Measurements from ENCODE around the gene KANSL3.

The KANSL3 gene

GRCh38 chr2:96649342-96649741 lies 11.2 kb upstream of the KANSL3 start (continued):
- TF ChIP-seq SNAI2 (CRISPR knock-in tag; IDR thresholded peaks at IDR 0.05) (no peak), ZNF70 (CRISPR knock-in tag; IDR thresholded peaks at IDR 0.05) (no peak), ARNTL (CRISPR knock-in tag; IDR thresholded peaks at IDR 0.05; ENCODE audit: borderline replicate concordance, low read depth) (no peak), PATZ1 (CRISPR knock-in tag; IDR thresholded peaks at IDR 0.05; ENCODE audit: borderline replicate concordance) (no peak)

- ATAC-seq: no peak
Observed at GRCh38 chr2:96648306-96648930, 10.3 kb upstream of the KANSL3 start.

More at GRCh38 chr2:96648306-96648930, 10.3 kb upstream of the KANSL3 start:
- TF ChIP-seq ARNTL (CRISPR knock-in tag; IDR thresholded peaks at IDR 0.05; ENCODE audit: borderline replicate concordance, low read depth) (no peak), TSHZ2 (CRISPR knock-in tag; IDR thresholded peaks at IDR 0.05) (no peak), PATZ1 (CRISPR knock-in tag; IDR thresholded peaks at IDR 0.05; ENCODE audit: borderline replicate concordance) (no peak), ZC3H10 (CRISPR knock-in tag; IDR thresholded peaks at IDR 0.05) (no peak), ISL1 (CRISPR knock-in tag; IDR thresholded peaks at IDR 0.05) (no peak), TCF4 (CRISPR knock-in tag; IDR thresholded peaks at IDR 0.05; ENCODE audit: borderline replicate concordance) (no peak), CSDC2 (CRISPR knock-in tag; IDR thresholded peaks at IDR 0.05) (no peak), CREB5 (CRISPR knock-in tag; IDR thresholded peaks at IDR 0.05; ENCODE audit: low read depth) (no peak), CSRNP3 (CRISPR knock-in tag; IDR thresholded peaks at IDR 0.05) (no peak), ZFP3 (CRISPR knock-in tag; IDR thresholded peaks at IDR 0.05) (no peak), PPARA (CRISPR knock-in tag; IDR thresholded peaks at IDR 0.05; ENCODE audit: borderline replicate concordance) (no peak), ZNF8 (CRISPR knock-in tag; IDR thresholded peaks at IDR 0.05) (no peak), OSR1 (CRISPR knock-in tag; IDR thresholded peaks at IDR 0.05) (no peak), RARB (CRISPR knock-in tag; IDR thresholded peaks at IDR 0.05) (no peak), GLIS3 (CRISPR knock-in tag; IDR thresholded peaks at IDR 0.05) (no peak), ESRRG (CRISPR knock-in tag; IDR thresholded peaks at IDR 0.05) (no peak)
